T-helper 1 cell treated with Interleukin-12 subunit alpha and Interleukin-12 subunit beta and Interleukin-4 antibody, amounts not matched to agents 30 ng/mL and 1 ng/mL, for 36 hours (primary cell): ENCODE measurements around the gene RANBP3. TPM values are rescaled to one million over a fixed set of nuclear protein-coding genes. Genes with fewer than 3 reads are reported as not detected.

ENCODE experiments used
- intact Hi-C: fragments of 100-400 bp; cut with micrococcal nuclease; formaldehyde crosslinking; loops from one replicate; pipeline ENCODE4 v1.15.1; 2024
- total RNA-seq: library from RNA; stranded (reverse); gene quantifications from 2 replicates; pipeline ENCODE4 v1.2.3, GENCODE V29; 2022

Gene RANBP3
- total RNA-seq, 1 donor from 2014 or later, result 101 TPM

DNA sequence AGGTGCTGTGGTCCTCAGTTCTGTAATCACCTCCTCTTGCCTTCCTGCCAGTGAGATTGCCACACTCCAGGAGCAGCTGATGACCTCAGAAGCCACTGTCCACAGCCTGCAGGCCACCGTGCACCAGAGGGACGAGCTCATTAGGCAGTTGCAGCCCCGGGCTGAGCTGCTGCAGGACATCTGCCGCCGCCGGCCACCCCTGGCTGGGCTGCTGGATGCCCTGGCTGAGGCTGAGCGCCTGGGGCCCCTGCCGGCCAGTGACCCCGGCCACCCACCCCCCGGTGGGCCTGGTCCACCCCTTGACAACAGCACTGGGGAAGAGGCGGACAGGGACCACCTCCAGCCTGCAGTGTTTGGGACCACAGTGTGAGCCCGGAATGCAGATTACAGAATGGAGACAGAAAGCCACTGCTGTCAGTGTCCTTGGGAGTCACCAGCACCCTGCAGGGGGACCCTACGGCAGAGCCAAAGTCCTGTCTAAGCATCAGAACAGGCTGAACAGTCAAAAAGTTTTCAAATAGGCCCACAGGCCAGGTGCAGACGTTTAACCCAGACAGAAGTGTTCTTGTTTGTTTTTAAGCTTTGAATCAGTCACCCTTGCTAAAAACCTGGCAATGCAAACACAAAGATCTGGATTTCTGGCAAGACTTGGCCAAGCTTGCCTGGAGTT, 69.0 kb downstream of the RANBP3 start:
- intact Hi-C loops, result loop anchor here (5.0 to 10.0 kb wide), 2 partner anchors 373 to 1626 kb away; partner anchors contain the start of gene PNPLA6

DNA sequence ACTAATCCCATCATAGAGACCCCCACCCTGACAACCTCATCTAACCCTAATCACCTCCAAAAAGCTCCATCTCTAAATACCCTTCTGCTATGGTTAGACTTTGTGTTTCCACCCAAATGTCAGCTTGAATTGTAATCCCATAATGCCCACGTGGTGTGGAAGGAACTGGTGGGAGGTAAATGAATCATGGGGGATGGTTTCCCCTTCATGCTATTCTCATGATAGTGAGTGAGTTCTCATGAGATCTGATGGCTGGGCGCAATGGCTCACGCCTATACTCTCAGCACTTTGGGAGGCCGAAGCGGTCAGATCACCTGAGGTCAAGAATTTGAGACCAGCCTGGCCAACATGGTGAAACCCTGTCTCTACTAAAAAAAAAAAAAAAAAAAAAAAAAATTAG, 70.7 kb downstream of the RANBP3 start:
- intact Hi-C loops, result loop anchor here (5.0 to 10.0 kb wide), 2 partner anchors 375 to 1628 kb away; partner anchors contain the start of gene PNPLA6

DNA sequence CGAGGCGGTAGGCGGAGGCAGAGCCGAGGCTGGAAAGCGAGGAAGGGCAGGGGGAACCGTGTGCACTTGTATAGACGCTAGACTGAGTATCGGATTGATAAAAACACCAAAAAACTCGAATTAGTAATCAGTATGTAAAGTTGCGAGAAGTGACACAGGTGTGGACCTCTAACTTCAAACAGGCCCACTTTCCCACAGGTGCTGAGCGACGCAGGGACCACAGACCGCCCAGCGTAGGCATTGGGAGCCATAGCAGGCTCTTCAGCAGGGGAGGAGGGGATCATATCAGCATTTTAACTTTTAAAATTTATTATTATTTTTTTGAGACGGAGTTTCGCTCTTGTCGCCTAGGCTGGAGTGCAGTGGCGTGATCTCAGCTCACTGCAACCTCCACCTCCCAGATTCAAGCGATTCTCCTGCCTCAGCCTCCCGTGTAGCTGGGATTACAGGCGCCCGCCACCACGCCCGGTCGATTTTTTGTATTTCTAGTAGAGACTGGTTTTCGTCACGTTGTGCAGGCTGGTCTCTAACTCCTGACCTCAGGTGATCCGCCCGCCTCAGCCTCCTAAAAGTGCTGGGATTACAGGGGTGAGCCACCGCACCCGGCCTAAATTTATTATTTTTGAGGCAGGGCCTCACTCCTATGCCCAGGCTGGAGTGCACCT, 72.7 kb downstream of the RANBP3 start:
- intact Hi-C loops, result loop anchor here (2.0 to 10.0 kb wide), 3 partner anchors 224 to 1630 kb away; partner anchors contain the start of genes HSD11B1L, MICOS13 and PNPLA6

DNA sequence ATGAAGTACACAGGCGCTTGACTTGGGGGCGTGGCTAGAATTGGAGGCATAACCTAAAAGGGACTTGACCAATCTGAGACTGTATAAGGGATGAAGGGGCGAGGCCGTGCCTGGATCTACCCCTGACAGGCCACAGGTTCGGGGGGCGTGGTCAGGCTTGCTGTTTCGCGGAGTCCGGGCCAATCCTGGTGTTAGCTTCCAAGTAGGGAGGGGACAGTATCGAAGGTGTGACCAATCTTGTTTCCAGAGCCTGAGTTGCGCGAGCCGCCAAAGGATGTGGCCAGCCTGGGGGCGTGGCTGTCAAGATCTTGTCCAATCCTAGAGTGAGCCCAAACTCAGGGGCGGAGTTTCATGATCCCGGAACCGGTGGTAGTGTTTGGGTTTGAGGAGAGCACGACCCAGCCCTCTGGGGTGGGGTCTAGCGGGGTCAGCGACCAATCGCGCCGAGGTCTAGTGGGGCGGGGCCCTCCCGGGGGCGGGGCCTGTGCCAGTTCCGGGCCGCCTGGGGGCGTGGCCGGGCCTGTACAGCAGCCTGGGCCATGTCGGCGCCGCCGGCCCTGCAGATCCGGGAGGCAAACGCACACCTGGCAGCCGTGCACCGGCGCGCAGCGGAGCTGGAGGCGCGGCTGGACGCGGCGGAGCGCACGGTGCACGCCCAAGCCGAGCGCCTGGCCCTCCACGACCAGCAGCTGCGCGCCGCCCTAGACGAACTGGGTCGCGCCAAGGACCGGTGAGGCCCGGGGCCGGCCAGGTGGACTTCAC, 73.4 kb downstream of the RANBP3 start, which contains the start of gene VMAC:
TSS of gene VMAC (plus strand) at position 521 of the 762 bp plus-strand sequence. CDS start at position 540, 19 bp downstream.
- intact Hi-C loops, result loop anchor here (1.0 to 10.0 kb wide), 24 partner anchors 49 to 1630 kb away; partner anchors contain the start of genes ALKBH7, CATSPERD, CLPP and FEM1A

DNA sequence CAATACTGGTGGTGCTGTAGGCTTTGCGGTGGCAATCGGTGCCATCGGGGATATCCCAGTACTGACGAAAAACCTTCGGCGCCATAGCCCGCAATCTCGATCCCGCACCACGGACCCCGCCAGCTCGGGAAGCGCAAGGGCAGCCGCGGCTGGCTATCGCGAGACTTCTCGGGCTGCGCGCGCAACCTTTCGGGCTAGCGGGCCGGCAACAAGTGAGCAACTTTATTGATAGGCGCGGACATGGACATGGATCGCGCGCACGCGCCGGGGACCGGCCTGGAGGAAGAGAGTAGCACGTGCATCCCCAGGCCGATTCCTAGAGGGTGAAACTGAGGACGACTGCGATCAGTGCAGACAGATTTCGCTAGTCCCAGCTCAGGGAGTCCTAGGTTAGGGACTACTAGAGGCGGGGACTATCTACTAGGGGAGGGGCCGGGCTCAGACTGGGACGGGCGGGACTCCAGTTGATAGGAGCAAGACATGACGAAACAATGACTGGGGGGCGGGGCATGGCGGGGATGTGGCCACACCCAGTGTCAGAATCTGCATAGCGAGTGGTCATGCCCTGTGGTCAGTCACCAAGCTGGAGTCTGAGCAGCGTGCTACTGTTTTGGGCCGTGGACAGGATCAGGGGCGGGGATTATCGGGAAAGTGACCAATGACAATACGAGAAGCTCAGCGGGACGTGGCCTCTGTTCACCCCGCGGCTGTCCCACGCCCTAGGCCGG, 74.2 kb downstream of the RANBP3 start, which contains the start of gene NDUFA11:
TSS of gene NDUFA11 (minus strand) at position 167 of the 728 bp plus-strand sequence. CDS start at position 85, 82 bp downstream.
- intact Hi-C loops, result loop anchor here (1.0 to 10.0 kb wide), 23 partner anchors 50 to 1631 kb away; partner anchors contain the start of genes ALKBH7, CATSPERD, CLPP and FEM1A

DNA sequence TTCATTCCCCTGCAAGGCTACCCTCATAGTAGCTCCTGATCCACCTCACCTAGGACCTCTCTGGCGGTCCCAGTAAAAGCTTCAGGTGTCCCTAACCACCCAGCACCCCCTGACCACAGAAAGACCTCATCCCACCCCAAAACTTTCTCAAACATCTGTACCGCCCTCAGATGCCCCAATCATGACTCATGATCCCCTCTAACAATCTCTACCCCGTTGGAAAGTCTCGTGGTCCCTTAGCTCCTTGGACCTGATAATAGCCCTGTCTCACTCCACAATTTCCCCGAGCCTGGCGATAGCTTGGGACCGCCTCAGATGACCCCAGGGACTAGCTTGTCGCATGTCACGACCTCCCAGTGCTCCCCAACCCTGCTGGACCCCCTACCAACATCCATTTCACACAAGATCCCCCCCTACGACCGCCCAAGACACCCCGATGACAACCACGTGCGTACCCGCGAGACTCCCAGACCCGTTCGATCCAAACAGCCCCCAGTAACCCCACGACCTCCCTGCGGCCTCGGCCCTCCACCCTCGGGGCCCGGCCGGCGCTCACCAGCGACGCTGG, 74.8 kb downstream of the RANBP3 start:
- intact Hi-C loops, result loop anchor here (5.0 to 10.0 kb wide), 4 partner anchors 1111 to 1632 kb away; partner anchors contain the start of genes FEM1A, HDGFL2, PNPLA6 and UBXN6

DNA sequence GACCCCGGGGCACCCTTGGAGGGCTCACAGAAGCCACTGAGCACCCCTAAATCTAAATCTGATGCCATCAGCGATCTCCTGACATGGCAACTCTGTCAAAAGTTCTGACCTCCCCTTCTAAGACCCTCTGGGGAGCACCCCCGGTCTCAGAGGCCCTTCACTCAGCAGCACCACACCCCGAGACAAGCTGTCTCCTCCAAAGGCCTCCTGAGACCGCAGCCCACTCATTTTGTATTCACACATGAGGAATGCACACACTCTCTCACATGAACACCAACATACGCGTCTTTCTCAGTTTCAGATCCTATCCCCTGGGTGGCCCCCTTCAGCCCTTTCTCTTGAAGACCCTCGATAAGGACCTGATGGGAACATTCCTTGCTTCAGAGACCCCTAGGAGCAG, 77.0 kb downstream of the RANBP3 start:
- intact Hi-C loops, result loop anchor here (5.0 to 10.0 kb wide), 4 partner anchors 1109 to 1634 kb away; partner anchors contain the start of genes FEM1A, HDGFL2, PNPLA6 and UBXN6

DNA sequence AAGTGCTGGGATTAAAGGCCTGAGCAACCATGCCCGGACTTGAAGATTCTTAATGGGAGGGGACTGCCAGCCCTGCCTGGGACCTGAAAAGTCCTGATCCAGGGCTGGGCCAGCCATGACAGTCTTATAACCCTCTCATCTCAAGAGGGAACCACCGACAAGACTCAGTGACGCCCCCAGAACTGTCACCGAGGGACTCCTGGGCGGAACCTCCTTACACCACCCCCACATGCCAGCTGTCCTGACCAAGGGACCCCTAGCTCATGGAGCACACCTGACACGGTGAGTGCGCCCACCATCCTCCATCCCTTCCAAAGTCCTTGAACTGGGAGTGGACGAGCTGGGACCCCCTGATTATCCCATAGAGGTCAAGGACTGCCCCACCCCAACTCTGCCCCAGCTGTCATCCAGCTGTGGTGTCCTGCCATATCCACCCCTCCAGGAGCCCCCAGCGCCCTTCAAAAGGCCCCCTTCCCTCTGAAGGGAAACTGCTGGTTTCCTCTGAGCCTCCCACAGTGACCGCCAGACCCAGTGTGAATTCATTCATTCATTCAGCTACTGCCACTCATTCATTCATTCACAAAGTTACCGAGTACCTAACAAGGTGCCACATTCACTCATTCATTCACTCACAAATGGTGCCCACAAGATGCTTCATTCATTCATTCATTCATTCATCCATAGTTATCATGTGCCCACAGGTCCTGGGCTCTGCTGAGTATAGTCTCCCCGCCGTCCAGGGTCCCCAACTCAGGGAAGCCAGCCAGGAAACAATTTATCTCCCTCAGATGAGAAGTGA, 78.0 kb downstream of the RANBP3 start:
- intact Hi-C loops, result loop anchor here (5.0 to 10.0 kb wide), 4 partner anchors 1108 to 1635 kb away; partner anchors contain the start of genes FEM1A, HDGFL2, PNPLA6 and UBXN6

DNA sequence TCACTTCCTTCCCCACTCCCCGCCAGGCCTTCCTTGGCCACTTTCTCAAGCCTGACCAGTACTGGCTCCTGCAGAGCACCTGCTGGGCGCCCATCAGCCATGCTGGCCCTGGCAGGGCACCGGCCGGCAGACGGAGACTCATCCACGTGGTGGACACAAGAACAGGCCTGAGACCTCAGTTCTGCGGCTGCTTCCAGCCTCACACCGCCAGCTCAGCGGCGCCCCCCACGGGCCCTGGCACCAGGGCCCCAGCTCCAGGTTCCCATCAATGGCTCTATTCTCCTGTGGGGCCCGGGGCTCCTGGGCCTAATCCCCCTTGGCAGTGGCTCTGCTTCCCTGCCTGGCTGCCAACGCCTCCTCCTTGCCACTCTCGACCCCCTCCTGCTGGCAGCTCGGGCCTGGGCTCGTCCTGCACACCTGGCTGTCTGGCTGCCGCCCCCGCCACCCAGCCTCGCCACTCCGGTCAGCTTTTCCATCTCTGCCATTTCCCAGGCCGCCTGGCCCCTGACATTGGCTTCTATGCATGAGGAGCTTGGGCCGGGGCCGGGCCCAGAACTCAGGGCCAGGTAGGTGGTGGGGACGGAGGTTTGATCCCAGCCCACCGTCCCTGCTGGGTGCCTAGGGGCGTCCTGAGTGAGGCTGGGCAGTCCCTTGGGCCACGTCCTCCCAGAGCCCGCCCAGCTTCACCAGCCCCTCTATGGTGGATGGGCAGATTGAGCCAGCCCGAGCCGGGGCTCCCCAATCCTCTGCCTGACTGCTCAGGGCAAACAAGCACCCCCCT, 80.6 kb downstream of the RANBP3 start:
- intact Hi-C loops, result no loop called here

DNA sequence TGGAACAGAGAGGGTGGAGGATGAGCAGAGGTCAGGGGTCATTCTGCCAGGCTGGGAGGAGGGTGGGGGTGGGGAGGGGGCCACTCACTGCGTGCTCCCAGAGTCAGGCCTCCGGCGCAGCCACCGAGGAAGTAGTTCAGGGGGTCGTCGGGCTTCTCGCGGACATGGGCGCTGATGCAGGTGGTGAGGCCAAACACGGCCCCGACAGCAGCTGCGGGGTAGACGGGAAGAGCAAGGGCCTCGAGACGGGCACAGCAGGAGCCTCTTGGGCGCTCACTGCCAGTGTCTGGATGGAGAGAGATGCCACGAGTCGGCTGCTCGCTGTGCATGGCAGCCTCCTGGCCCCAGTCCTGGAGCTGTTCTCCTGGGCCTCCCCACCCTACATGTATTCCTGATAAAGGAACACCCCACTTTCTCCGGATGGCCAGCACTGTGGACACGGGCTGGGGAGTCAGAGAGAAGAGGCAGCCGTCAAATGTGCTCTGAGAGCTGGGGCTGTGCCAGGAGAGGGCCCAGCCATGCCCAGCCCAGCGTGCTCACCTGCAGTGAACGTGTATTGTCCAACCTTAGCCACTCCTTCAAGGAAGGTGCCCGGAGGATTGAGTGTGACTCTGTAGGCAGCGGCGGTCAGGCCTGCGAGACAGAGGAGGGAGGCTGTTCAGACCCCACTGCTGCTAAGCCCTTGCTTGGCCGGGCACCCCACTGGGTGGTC, 81.4 kb downstream of the RANBP3 start:
- intact Hi-C loops, result no loop called here

DNA sequence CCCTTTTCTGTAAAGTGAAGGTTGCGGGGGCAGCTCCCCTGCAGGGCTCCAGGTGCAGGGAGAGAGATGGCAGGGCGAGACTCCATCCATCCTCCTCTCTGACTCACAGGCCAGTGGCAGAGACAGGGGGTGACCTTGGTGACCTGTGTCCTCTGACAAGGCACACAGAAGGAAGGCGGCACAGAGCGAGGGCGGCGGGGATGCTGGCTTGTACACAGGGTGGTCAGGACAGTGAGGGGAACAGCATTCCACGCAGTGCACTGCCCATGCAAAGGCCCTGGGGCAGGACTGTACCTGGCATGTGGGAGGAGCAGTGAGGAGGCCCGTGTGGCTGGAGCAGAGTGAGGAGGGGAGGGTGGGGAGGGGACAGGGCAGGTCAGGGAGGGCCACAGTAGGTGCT, 82.0 kb downstream of the RANBP3 start:
- intact Hi-C loops, result no loop called here

DNA sequence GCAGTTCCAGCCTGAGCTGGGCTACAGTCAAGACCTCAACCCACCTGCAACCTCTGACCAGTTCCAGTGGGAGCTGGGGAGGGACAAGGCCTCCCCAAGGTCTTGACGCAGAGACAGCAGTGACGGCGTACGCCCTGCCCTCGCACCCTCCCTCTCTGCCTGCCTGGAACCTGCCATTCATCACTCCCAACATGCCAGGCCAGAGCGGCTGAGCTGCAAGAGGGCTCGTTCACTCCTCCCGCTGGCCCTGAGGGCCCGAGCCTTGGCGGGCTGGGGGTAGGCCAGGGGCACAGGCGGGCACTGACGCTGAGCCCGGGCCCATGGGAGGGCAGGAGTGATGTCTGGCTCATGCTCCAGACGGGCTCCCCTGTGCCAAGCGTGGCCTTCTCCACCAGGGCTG, 82.5 kb downstream of the RANBP3 start:
- intact Hi-C loops, result no loop called here

DNA sequence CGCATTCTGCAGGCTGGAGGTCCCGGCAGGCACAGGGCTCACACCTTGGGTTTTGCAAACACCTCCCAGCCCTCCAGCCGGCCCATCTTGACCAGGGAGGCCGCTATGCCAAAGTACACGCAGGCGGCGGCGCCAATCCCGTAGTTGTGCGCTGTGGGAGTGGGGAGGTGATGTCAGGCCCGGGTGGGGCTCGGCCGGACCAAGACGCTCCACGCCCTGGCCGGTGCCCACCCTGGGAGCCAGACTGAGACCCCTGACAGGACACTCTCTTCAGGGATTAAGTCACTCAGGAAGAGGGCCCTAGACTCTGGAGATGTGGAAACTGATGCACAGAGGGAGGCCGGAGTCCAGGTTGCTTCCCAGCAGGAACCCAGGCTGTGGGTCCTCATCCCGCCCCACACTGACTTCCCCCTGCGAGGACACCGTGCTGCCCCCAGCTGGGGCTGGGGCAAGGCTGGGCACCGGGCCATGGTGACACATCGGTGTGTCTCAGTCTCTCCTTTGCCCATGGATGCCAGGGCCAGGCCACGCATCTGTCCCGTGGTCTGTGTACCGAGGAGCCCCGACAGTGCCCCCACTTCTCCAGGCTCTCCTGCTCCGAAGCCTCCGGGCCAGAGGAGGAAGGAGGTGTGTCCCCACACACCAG, 83.1 kb downstream of the RANBP3 start:
- intact Hi-C loops, result no loop called here

DNA sequence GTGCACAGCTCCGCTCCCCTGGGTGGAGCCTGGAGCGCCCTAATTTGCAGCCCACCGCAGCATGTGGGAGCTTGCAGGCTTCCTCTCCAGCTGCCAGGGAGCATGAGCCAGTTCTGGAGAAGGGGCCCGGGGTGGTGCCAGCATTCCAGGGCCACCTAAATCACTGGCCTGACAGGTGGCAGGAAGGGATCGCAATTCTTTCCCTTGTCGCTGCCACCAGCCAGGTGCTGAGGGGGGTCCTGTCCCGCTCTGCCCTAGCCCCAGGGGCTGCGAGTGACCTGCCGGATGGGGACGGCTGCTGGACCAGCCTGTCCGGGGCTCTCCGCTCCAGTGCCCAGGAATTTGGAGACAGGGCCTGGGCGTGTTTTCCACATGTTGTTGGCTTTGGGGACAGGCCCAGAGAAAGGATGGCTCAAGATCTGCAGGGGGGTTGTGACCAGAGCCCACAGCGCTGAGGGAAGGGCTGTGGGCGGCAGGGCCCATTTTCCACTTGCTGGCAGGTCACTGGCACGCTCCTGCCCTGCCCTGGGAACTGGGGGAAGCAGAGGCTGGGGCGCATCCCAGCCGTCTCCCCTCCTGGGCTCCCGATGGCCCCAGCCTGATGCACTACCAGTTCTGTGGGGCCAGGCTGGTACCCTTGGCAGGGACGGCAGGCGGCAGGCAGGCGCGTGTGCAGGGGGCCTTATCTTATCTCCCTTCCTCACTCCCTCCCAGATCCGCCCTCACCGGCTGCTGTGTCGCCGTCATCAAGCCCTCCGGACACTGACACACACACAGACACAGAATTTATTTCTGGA, 83.8 kb downstream of the RANBP3 start:
- intact Hi-C loops, result no loop called here

DNA sequence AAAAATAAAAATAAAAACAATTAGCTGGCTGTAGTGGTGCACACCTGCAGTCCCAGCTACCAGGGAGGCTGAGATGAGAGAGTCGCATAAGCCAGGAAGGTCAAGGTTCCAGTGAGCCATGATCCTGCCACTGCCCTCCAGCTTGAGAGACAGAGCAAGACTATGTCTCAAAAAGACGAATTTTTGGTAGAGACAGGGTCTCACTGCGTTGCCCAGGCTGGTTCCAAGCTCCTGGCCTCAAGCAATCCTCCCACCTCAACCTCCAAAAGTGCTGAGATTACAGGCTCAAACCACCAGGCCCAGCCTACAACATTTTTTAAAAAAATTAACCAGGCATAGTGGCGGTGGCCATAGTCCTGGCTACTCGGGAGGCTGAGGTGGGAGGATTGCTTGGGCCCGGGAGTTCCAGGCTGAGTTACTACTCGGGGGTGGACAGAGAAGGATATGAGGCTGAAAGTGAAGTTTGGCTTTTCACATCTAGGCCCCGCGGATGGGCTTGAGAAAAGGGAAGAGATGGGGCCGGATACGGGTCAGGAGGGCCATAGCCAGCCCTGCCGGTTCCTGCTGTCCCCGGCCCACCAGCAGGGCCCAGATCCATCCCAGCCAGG, 84.5 kb downstream of the RANBP3 start:
- intact Hi-C loops, result no loop called here

DNA sequence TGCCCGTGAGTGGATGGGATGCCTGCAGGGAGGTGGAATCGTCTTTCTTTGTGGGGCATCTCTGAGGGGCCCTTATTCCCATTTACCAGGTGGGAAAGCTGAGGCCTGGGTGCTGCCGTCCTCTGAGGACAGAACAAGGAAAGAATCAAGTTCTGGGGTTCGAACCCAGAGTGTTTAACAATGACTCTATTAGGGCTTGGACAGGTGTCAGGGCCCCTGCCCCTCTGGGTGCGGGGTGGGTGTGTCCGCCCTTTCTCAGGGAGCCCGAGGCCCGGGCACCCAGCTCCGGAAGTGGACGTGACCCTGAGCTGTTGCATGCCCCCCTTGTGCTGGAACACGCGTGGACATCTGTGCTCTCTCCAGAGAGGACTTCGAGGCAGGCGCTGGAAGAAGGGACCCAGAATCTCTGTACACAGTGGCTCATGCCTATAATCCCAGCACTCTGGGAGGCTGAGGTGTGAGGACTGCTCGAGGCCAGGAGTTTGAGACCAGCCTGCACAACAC, 85.1 kb downstream of the RANBP3 start:
- intact Hi-C loops, result no loop called here
